BLaER1 (cell line): ENCODE data around the gene OR2T35.
A peak's percentile ranks its signal among the peaks of the same experiment; 100 is the strongest.
"Not testable (repeated sequence)": the region's sequence is repeated elsewhere in the genome, so short reads cannot be mapped to it uniquely, and the experiment has no call there.

Experiments
- H3K27ac ChIP-seq: shearing (Covaris generic); formaldehyde crosslinking; 2 replicates; pipeline ENCODE4 v1.8.1; 2022
- H3K27me3 ChIP-seq: shearing (Covaris generic); formaldehyde crosslinking; 2 replicates; pipeline ENCODE4 v1.8.1; 2022
- H3K36me3 ChIP-seq: shearing (Covaris generic); formaldehyde crosslinking; 2 replicates; pipeline ENCODE4 v1.8.1; 2022
- H3K4me1 ChIP-seq: shearing (Covaris generic); formaldehyde crosslinking; 2 replicates; pipeline ENCODE4 v1.8.1; 2022
- H3K4me2 ChIP-seq: shearing (Covaris generic); formaldehyde crosslinking; 2 replicates; pipeline ENCODE4 v1.8.1; 2022
- H3K4me3 ChIP-seq: shearing (Covaris generic); formaldehyde crosslinking; 2 replicates; pipeline ENCODE4 v1.8.1; 2022
- H3K9ac ChIP-seq: shearing (Covaris generic); formaldehyde crosslinking; 2 replicates; pipeline ENCODE4 v1.8.1; 2022
- H3K9me3 ChIP-seq: shearing (Covaris generic); formaldehyde crosslinking; 2 replicates; pipeline ENCODE4 v1.8.1; 2022
- H4K20me1 ChIP-seq: shearing (Covaris generic); formaldehyde crosslinking; 2 replicates; pipeline ENCODE4 v1.8.1; 2022
- Cebpa-rat ChIP-seq: shearing (Covaris generic); IDR thresholded peaks from 2 replicates; pipeline ENCODE4 v1.8.1; 2022

The OR2T35 gene

GRCh38 chr1:248645178-248645577 is at the start of gene OR2T35:
Gene OR2T35 (minus strand): TSS chr1:248645278. CDS start chr1:248639258, 6,020 bp downstream.
- not testable (repeated sequence) for H3K4me1 ChIP-seq, H3K9ac ChIP-seq, H3K27me3 ChIP-seq, H3K27ac ChIP-seq, H3K9me3 ChIP-seq, H3K4me2 ChIP-seq, H3K4me3 ChIP-seq, H4K20me1 ChIP-seq, H3K36me3 ChIP-seq

- H3K9me3 ChIP-seq = peaks cover 26% of the 10 kb centered on the region
- H3K27me3 ChIP-seq = no peaks in the 10 kb centered on the region
- H3K27ac ChIP-seq = no peak overlapping the region
- no peaks in the 10 kb centered on the region for H4K20me1 ChIP-seq
- no peak overlapping the region for H3K4me3 ChIP-seq
- no peak overlapping the region for H3K9ac ChIP-seq
- H3K36me3 ChIP-seq = no peaks in the 10 kb centered on the region
- no peak overlapping the region for H3K4me2 ChIP-seq
- no peak for TF ChIP-seq Cebpa-rat
- peaks cover 18% of the 10 kb centered on the region for H3K4me1 ChIP-seq
Observed at GRCh38 chr1:248691567-248692155, 46.6 kb upstream of the OR2T35 start.

GRCh38 chr1:248688527-248689298 is 43.6 kb upstream of the OR2T35 start:
- H3K9ac ChIP-seq = no peak overlapping the region
- TF ChIP-seq Cebpa-rat = no peak
- peaks cover 9% of the 10 kb centered on the region for H3K4me1 ChIP-seq
- H3K27me3 ChIP-seq = no peaks in the 10 kb centered on the region
- H3K4me2 ChIP-seq = peak overlapping the region; percentile 15; the same call in 1 of the 2 replicates
- no peak overlapping the region for H3K27ac ChIP-seq
- no peak overlapping the region for H3K4me3 ChIP-seq
- no peaks in the 10 kb centered on the region for H3K36me3 ChIP-seq
- peaks cover 26% of the 10 kb centered on the region for H3K9me3 ChIP-seq
- no peaks in the 10 kb centered on the region for H4K20me1 ChIP-seq

GRCh38 chr1:248686815-248687214 is 41.7 kb upstream of the OR2T35 start:
- Histone ChIP-seq H4K20me1 (no peaks in the 10 kb centered on the region), H3K4me2 (no peak overlapping the region), H3K9me3 (peaks cover 20% of the 10 kb centered on the region), H3K27ac (no peak overlapping the region), H3K27me3 (no peaks in the 10 kb centered on the region), H3K4me3 (no peak overlapping the region), H3K9ac (no peak overlapping the region), H3K4me1 (peaks cover 9% of the 10 kb centered on the region), H3K36me3 (no peaks in the 10 kb centered on the region)
- no peak for TF ChIP-seq Cebpa-rat

GRCh38 chr1:248681651-248682050 is 36.6 kb upstream of the OR2T35 start:
- Histone ChIP-seq H3K9ac (no peak overlapping the region), H3K36me3 (no peaks in the 10 kb centered on the region), H3K4me3 (no peak overlapping the region), H3K9me3 (no peaks in the 10 kb centered on the region), H3K4me2 (no peak overlapping the region), H3K27ac (no peak overlapping the region), H3K4me1 (no peaks in the 10 kb centered on the region), H4K20me1 (no peaks in the 10 kb centered on the region), H3K27me3 (no peaks in the 10 kb centered on the region)
- TF ChIP-seq Cebpa-rat = no peak

- Histone ChIP-seq H3K4me3 (no peak overlapping the region), H4K20me1 (no peaks in the 10 kb centered on the region), H3K4me1 (no peaks in the 10 kb centered on the region), H3K27ac (no peak overlapping the region), H3K36me3 (no peaks in the 10 kb centered on the region), H3K9ac (no peak overlapping the region), H3K9me3 (peaks cover 32% of the 10 kb centered on the region), H3K4me2 (no peak overlapping the region), H3K27me3 (no peaks in the 10 kb centered on the region)
- TF ChIP-seq Cebpa-rat = no peak
Observed at GRCh38 chr1:248670003-248670402, 24.9 kb upstream of the OR2T35 start.

- H3K9ac ChIP-seq, H3K27ac ChIP-seq, H3K4me1 ChIP-seq, H3K27me3 ChIP-seq, H3K4me2 ChIP-seq, H4K20me1 ChIP-seq, H3K36me3 ChIP-seq, H3K4me3 ChIP-seq, H3K9me3 ChIP-seq: not testable (repeated sequence)
Observed at GRCh38 chr1:248663453-248664328, 18.6 kb upstream of the OR2T35 start.

- H3K4me3 ChIP-seq, H3K27me3 ChIP-seq, H3K9me3 ChIP-seq, H3K36me3 ChIP-seq, H3K4me2 ChIP-seq, H3K9ac ChIP-seq, H3K4me1 ChIP-seq, H4K20me1 ChIP-seq, H3K27ac ChIP-seq: not testable (repeated sequence)
Observed at GRCh38 chr1:248656797-248657196, 11.7 kb upstream of the OR2T35 start.

- H3K4me2 ChIP-seq, H3K27ac ChIP-seq, H3K4me3 ChIP-seq, H4K20me1 ChIP-seq, H3K4me1 ChIP-seq, H3K36me3 ChIP-seq, H3K9ac ChIP-seq, H3K9me3 ChIP-seq, H3K27me3 ChIP-seq: not testable (repeated sequence)
Observed at GRCh38 chr1:248655354-248655753, 10.3 kb upstream of the OR2T35 start, which contains the start of gene OR2T27. Gene OR2T27 (minus strand): TSS chr1:248655528. CDS start chr1:248650884, 4,644 bp downstream.

GRCh38 chr1:248648770-248649536 is 3.9 kb upstream of the OR2T35 start:
- H3K27me3 ChIP-seq, H3K36me3 ChIP-seq, H3K27ac ChIP-seq, H4K20me1 ChIP-seq, H3K4me3 ChIP-seq, H3K9ac ChIP-seq, H3K4me2 ChIP-seq, H3K9me3 ChIP-seq, H3K4me1 ChIP-seq: not testable (repeated sequence)

GRCh38 chr1:248642971-248643651 is 2.0 kb downstream of the OR2T35 start:
- not testable (repeated sequence) for H3K9me3 ChIP-seq, H3K4me1 ChIP-seq, H3K36me3 ChIP-seq, H3K27ac ChIP-seq, H4K20me1 ChIP-seq, H3K4me2 ChIP-seq, H3K27me3 ChIP-seq, H3K4me3 ChIP-seq, H3K9ac ChIP-seq

- H3K4me3 ChIP-seq, H3K4me1 ChIP-seq, H3K9me3 ChIP-seq, H3K9ac ChIP-seq, H3K4me2 ChIP-seq, H4K20me1 ChIP-seq, H3K27me3 ChIP-seq, H3K27ac ChIP-seq, H3K36me3 ChIP-seq: not testable (repeated sequence)
Observed at GRCh38 chr1:248641583-248641982, 3.5 kb downstream of the OR2T35 start.

GRCh38 chr1:248640906-248641305 is 4.2 kb downstream of the OR2T35 start:
- not testable (repeated sequence) for H3K9ac ChIP-seq, H3K27ac ChIP-seq, H3K4me3 ChIP-seq, H3K4me2 ChIP-seq, H3K36me3 ChIP-seq, H3K27me3 ChIP-seq, H3K9me3 ChIP-seq, H3K4me1 ChIP-seq, H4K20me1 ChIP-seq
